ENCODE data around the gene BIRC6.
"Not testable (repeated sequence)": the region's sequence is repeated elsewhere in the genome, so short reads cannot be mapped to it uniquely, and the experiment has no call there.

The BIRC6 gene, protein sequence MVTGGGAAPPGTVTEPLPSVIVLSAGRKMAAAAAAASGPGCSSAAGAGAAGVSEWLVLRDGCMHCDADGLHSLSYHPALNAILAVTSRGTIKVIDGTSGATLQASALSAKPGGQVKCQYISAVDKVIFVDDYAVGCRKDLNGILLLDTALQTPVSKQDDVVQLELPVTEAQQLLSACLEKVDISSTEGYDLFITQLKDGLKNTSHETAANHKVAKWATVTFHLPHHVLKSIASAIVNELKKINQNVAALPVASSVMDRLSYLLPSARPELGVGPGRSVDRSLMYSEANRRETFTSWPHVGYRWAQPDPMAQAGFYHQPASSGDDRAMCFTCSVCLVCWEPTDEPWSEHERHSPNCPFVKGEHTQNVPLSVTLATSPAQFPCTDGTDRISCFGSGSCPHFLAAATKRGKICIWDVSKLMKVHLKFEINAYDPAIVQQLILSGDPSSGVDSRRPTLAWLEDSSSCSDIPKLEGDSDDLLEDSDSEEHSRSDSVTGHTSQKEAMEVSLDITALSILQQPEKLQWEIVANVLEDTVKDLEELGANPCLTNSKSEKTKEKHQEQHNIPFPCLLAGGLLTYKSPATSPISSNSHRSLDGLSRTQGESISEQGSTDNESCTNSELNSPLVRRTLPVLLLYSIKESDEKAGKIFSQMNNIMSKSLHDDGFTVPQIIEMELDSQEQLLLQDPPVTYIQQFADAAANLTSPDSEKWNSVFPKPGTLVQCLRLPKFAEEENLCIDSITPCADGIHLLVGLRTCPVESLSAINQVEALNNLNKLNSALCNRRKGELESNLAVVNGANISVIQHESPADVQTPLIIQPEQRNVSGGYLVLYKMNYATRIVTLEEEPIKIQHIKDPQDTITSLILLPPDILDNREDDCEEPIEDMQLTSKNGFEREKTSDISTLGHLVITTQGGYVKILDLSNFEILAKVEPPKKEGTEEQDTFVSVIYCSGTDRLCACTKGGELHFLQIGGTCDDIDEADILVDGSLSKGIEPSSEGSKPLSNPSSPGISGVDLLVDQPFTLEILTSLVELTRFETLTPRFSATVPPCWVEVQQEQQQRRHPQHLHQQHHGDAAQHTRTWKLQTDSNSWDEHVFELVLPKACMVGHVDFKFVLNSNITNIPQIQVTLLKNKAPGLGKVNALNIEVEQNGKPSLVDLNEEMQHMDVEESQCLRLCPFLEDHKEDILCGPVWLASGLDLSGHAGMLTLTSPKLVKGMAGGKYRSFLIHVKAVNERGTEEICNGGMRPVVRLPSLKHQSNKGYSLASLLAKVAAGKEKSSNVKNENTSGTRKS (N-terminal part only)

DNA sequence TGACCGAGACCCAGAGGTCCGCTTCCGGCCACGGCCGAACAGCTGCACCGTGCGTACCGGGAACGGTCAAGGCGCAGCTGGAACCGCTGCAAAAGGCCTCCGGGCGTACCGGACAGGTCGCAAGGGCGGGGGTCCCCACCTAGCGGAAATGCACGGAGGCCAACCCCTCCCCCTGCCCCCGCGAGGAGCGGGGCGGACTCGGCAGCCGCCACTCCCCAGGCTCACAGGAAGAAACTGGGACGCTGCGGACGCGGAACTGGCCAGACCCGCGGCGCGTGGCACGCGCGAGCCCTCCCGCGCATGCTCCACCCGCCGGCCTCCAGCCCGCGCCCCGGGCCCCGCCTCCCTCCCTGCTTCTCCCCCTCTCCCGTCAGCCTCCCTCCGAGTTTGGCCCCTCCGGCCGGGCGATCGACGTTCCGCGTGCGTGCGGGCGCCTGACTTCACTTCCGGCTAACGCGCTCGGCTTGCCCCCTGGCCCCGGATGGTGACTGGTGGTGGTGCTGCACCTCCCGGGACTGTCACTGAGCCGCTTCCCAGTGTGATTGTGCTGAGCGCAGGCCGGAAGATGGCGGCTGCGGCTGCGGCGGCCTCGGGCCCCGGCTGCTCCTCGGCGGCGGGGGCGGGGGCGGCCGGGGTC is at the start of gene BIRC6:
Gene BIRC6, plus strand, starts transcription at position 343 of the 637 bp plus-strand sequence. Its CDS starts 139 bp downstream, at position 482.
- intact Hi-C loops (cut with DNase I), result loop anchor here (5.0 to 10.0 kb wide), 3 partner anchors 79 to 292 kb away; partner anchors contain the start of genes SLC30A6, SPAST and YIPF4
- DNase-seq, result peak; percentile 99 to 100 (median 99)

DNA sequence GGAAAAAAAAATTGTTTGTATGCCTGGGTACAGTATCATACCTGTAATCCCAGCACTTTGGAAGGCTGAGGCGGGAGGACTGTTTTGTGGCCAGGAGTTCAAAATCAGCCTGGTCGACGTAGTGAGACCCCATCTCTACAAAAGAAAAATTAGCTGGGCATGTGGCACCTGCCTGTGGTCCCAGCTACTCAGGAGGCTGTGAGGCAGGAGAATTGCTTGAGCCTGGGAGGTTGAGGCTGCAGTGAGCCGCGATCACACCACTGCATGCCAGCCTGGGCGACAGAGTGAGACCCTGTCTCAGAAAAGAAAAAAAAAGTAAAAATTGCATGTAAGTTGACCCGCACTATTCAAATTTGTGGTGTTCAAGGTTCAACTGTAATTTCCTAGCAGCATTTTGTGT is 46.2 kb upstream of the BIRC6 start:
- intact Hi-C loops (cut with DNase I), result no loop called here
- no peak for DNase-seq

DNA sequence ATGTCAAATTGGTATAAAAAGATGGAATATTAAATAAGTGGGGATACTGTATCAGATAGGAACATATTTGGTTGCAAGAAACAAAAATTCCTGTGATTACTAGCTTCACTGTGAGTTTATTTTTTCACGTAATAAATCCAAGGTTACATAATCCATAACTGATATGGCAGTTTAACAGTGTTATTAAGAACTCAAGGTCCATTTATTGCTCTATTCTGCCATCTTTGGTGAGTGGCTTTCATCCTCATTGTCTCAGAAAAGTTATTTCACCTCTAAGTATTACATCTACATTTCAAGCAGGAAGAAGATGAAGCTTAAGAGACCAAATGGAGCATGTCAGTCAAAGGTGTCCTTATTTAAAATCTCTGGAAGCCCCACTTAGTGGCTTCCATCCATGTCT is 41.9 kb upstream of the BIRC6 start:
- no peak for DNase-seq
- intact Hi-C loops (cut with DNase I), result no loop called here

DNA sequence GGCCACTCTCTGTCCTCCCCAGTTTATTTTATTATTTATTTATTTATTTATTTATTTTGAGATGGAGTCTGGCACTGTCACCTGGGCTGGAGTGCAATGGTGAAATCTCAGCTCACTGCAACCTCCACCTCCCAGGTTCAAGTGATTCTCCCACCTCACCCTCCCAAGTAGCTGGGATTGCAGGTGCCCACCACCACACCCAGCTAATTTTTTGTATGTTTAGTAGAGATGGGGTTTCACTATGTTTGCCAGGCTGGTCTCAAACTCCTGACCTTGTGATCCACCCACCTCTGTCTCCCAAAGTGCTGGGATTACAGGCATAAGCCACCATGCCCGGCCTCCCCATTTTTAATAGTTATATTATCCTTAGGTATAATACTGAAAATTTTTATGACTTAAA is 28.1 kb upstream of the BIRC6 start:
- DNase-seq; intact Hi-C loops (cut with DNase I): not testable (repeated sequence)

DNA sequence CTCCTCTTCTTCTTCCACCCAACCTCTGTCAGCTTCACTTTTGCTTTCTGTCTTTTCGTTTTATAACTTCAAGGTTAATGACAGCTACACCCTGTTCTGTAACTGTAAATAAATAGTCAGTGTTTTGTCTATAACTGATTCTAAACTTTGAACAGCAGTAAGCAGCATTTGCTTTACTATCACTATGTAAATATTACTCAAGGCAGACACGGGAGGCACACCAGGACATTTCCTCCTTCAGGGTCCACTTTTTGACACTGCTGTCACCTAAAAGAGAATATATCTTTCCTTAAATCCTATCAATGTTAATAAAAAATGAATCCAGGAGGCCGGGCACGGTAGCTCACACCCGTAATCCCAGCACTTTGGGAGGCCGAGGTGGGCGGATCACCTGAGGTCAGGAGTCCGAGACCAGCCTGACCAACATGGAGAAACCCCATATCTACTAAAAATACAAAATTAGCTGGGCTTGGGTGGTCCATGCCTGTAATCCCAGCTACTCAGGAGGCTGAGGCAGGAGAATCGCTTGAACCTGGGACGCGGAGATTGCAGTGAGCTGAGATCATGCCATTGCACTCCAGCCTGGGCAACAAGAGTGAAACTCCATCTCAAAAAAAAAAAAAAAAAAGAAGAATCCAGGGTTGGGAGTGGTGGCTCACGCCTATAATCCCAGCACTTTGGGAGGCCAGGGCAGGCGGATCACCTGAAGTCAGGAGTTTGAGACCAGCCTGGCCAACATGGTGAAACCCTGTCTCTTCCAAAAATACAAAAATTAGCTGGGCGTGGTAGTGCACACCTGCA is 27.4 kb upstream of the BIRC6 start:
- intact Hi-C loops (cut with DNase I), result not testable (repeated sequence)

DNA sequence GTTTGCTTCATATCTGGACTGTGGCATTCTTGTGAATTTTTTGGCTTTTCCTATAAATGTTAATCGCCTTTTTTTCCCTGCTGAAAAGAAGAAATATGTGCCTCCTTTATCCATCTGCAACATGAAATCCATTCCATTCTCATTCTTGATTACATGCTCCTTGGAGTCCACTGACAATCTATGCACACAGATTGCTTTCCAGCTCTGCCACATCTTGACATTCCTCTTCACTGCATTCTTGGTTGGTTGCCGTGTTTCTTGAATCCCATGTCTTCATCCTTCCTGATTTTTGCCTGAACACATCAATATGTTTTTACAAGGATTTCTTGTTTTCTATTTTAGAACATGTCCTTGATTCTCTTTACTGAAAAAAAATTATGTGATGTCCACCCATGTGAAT is 26.7 kb upstream of the BIRC6 start:
- DNase-seq, result no peak
- intact Hi-C loops (cut with DNase I), result no loop called here

More for the DNA sequence above, 27.4 kb upstream of the BIRC6 start:
- not testable (repeated sequence) for DNase-seq

DNA sequence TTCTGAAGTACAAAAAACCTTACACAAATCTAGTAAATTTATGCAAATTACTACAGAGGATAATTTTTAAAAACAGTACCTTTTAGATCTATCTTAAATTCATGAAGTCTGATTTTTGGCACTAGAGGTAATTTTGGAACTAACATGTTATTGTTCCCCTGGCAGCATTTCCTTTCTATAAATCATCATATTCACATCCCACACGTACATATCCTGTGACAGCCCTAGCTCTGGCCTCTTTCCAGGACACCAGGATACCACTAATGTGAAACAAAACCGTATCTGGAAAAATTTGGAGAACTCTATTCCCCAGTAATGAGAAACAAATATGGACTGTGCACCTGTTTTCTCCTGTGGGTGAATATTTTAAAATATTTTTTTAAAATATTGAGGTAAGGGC is 14.0 kb upstream of the BIRC6 start:
- no peak for DNase-seq
- intact Hi-C loops (cut with DNase I), result no loop called here

DNA sequence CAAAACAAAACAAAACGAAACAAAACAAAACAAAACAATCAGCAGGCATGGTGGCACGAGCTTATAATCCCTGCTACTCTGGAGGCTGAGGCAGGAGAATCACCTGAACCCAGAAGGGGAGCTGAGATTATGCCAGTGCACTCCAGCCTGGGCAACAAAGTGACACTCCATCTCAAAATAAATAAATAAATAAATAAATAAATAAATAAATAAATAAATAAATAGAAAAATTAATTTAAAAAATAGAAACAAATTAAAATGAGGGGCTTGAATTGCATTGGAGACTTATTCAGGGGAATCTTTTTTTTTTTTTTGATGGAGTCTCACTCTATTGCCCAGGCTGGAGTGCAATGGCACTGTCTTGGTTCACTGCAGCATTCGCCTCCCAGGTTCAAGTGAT is 6.0 kb upstream of the BIRC6 start:
- DNase-seq, result not testable (repeated sequence)
- intact Hi-C loops (cut with DNase I), result loop anchor here (10.0 kb wide), 1 partner anchor 286 kb away; the partner anchor contains the start of gene SPAST

DNA sequence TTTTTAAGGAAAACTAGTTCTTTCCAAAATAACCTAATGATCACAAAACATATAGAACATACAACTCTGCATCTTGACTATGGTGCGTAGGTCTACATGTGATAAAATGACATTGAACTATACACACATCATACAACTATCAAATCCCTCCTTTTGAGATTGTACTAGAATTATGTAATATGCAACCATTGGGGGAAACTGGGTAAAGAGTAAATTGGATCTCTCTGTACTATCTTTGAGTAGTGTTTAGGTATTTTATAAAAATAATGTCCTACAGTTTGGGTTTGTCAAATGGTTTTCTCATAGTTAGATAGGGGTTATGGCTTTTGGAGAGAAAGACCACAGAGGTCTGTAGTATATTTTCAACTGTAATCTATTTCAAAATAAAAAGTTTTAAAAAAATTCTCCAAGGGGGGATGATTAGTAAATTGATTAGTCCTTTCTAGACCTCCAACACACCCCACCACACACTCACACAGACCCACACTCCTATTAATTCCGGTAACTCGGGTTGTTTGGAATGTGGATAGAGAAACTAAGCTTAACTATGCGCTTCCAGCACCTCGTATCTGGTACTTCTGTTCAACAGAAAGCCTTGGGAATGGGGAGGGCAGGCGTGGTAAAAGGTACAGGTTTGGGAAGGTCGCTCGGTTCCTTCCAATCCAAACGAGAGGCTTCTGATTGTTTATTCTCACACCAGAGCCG is 695 bp upstream of the BIRC6 start:
- DNase-seq, result no peak
- intact Hi-C loops (cut with DNase I), result loop anchor here (5.0 to 10.0 kb wide), 3 partner anchors 79 to 291 kb away; partner anchors contain the start of genes SLC30A6, SPAST and YIPF4

DNA sequence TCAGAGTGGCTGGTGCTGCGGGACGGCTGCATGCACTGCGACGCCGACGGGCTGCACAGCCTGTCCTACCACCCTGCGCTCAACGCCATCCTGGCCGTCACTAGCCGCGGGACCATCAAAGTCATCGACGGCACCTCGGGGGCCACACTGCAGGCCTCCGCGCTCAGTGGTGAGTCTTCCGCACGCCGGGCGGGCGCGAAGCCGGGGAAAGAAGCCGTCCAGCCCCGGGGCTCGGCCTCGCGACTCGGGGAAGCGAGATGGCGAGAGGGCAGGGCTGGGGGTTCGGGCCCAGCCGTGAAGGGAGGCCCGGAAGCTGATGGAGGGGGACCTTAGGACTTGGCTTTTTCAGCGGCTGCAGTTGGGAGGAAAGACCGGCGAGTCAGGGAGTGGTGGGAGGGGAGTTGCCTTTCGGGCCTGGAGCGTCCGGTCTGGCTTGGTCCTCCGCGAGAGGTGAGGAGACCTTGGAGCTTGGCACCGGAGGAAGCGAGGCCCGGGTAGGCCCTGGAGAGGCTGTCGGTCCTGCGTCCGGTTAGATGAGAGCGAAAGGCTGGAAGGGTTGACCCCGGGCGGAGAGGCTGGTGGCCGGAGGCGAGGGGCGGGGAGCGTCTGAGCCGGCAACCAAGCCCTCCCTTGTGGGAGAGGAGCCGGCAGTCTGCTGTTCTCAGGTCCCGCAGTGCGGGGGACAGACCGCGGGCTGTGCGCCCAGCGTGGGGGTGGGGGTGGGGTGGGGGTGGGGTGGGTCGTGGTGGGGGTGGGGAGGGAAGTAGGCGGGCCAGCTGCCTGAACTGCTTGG is 691 bp downstream of the BIRC6 start:
- intact Hi-C loops (cut with DNase I), result loop anchor here (5.0 to 10.0 kb wide), 3 partner anchors 80 to 293 kb away; partner anchors contain the start of genes SLC30A6, SPAST and YIPF4
- DNase-seq, result peak in 5 of 10 donors; percentile 8 to 87 (median 18)

DNA sequence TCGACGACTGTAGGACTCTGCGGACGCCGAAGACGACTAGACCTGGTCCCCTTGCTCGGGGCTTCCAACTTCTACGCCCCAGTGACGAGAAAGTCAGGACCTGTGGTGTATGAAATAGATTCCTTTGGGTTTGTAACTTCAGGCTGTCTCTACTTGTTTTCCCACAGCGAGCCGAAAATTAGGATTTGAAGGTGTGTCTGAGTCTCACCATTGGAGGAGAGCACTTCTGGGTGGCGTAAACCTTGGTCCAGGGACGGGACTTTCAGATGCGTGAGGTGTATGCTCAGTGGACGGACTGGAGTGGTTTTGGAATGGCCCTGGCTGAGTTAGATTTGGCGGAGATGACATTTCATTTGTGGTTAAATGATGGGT is 1.3 kb downstream of the BIRC6 start:
- intact Hi-C loops (cut with DNase I), result loop anchor here (5.0 to 10.0 kb wide), 3 partner anchors 81 to 293 kb away; partner anchors contain the start of genes SLC30A6, SPAST and YIPF4
- no peak for DNase-seq

DNA sequence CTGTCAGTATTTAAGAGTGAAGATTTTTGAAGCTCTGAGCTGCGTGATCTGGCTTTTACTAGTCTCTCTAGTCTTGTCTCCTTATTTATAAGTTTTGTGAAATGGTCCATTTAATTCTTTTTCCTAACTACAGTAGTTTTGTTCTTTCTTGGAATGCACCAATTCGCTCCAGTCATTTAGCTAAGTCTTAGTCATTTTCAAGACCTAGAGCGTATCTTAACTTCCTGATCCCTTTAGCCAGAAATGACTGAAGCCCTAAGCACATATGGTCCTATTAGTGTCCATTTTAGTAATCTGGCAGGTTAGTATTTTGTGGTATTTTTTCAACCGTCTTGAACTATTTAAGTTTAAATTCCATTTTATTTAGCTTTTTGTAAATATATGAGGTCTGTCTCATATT is 3.6 kb downstream of the BIRC6 start:
- no peak for DNase-seq
- intact Hi-C loops (cut with DNase I), result no loop called here

DNA sequence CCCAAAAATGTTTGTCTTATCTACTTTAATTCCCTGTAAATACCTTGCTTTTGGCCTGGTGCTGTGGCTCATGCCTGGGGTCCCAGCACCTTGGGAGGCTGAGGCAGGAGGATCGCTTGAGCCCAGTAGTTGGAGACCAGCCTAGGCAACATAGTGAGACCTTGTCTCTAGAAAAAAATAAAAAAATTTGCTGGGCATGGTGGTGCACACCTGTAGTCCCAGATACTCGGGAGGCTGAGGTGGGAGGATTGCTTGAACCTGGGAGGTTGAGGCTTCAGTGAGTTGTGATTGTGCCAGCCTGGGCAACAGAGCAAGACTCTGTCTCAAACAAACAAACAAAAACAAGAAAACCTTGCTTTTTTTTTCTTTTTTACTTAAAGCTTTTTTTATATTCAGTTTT is 6.2 kb downstream of the BIRC6 start:
- DNase-seq; intact Hi-C loops (cut with DNase I): not testable (repeated sequence)

DNA sequence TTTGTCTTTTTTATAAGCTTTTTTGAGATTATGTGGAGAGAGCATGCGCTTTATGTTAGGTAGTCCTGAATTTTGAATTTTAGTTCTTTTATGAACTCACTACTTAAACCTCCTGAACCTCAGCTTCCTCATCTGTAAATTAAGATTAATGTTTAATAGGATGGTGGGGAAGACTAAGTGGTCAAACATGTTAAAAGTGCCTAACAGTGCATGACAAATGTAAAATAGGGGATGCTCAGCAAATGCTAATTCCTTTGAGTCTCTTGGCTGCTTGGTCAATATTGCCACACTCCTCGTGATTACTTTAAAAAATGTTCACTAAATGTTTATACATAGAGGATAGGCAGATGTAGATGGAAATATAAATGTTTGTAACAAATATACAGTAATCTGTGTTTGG is 6.8 kb downstream of the BIRC6 start:
- intact Hi-C loops (cut with DNase I), result no loop called here
- no peak for DNase-seq

DNA sequence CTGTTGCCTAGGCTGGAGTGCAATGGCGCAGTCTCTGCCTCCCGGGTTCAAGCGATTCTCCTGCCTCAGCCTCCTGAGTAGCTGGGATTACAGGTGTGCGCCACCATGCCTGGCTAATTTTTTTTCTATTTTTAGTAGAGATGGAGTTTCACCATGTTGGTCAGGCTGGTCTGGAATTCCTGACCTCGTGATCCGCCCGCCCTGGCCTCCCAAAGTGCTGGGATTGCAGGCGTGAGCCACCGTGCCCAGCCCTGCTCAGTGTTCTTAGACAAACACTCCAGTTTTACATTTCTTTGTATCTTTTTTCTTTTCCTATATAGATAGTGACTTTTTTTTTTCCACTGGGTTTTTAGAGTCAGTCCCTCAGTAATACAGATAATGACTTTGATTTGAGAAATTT is 7.5 kb downstream of the BIRC6 start:
- intact Hi-C loops (cut with DNase I); DNase-seq: not testable (repeated sequence)

DNA sequence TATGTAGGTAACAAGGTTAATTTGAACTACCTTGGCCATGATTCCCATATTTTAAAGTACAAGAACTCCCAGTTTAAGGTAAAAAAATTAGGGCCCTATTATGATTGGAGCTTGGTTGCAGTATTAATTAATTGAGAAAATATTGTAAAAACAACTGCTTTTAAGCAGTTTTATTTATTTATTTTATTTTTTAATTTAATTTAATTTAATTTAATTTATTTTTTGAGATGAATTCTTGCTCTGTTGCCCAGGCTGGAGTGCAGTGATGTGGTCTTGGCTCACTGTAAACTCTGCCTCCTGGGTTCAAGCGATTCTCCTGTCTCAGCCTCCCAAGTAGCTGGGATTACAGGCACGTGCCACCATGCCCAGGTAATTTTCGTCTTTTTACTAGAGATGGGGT is 8.9 kb downstream of the BIRC6 start:
- DNase-seq; intact Hi-C loops (cut with DNase I): not testable (repeated sequence)

DNA sequence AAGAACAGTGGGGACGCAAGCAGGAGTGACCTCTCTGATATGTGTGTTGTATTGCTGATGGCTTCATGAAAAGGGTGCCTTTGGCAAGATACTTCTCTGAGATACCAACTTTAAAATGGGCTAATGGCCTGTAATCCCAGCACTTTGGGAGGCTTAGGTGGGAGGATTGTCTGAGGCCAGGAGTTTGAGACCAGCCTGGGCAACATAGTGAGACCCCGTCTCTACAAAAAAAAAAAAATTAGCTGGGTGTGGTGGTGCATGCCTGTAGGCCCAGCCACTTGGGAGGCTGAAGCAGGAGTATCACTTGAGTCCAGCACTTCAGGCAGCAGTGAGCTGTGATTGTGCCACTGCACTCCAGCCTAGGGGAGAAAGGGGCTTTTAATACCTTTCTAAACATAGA is 9.8 kb downstream of the BIRC6 start:
- intact Hi-C loops (cut with DNase I), result no loop called here
- no peak for DNase-seq

Data from posterior cingulate gyrus (tissue), 11 donors.